GM19463 (cell line): Measurements from ENCODE around the gene TTC29.
"Not testable (repeated sequence)": the region's sequence is repeated elsewhere in the genome, so short reads cannot be mapped to it uniquely, and the experiment has no call there.

ENCODE experiments used
- ATAC-seq: cut with Tn5 transposase; IDR thresholded peaks from one replicate; pipeline ENCODE4 v1.9.1; 2021; ENCODE audit warnings: mild to moderate bottlenecking, moderate library complexity; ENCODE audit not compliant: unreplicated experiment

TTC29 gene

GRCh38 chr4:146857298-146857697 is 88.4 kb downstream of the TTC29 start:
- no peak for ATAC-seq

- ATAC-seq: no peak
Observed at GRCh38 chr4:146855761-146856160, 89.9 kb downstream of the TTC29 start.

DNA sequence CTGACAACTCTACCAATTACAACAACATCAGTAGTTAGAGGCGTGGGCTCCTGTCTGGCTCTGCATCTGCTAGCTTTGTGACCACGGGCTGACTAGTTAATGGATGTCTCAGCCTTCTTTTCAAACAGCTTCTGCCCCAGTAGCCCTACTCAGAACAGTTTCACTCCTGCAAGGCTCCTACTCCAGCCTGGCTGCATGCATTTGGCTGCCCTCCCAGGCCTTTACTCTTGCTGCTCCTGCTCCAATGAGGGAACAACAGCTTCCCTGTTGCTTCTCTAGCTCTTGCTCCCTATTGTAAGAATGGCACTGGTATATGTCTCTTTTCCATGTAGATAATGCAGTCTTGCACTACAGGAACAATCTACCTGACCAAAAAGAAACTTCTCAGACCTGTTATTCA is 93.3 kb downstream of the TTC29 start:
- no peak for ATAC-seq

- no peak for ATAC-seq
Observed at GRCh38 chr4:146847345-146847744, 98.3 kb downstream of the TTC29 start.

DNA sequence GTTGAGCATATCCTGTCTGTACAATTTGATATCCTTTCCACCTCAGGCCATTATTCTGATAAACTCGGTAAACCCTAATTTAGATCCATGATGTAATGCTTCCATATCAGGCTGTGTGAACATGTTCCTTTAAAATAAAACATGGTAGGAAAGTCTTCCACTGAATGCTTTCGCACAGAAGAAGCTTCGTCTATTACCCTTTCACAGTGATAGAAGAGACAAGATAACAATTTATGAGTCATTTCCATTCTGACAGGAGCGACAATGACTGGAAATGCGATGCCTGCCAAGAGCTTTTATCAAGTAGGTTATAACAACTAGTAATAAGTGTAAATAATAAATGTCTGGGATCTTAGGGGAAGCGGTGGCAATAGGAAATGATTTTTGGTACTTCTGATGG is 98.8 kb downstream of the TTC29 start:
- ATAC-seq: no peak

DNA sequence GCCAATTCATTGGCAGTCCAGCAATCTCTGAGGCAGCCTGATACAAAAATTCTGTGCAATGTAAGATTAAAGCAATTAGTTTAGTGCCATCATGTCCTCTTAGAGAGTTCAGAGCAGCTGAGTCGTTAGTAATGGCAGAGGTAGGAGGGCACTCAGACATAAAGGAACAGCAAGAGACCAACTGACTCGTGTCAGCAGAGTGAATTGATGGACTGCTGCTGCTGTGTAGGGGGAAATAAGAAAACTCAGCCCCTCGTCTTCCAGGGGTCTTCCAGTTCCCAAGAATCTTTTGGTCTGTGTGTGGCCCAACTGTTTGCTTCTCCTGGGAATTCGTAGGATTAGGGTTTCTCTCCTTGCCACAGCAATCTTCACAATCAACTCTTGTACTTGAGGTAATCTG is 100.9 kb downstream of the TTC29 start:
- ATAC-seq: no peak

DNA sequence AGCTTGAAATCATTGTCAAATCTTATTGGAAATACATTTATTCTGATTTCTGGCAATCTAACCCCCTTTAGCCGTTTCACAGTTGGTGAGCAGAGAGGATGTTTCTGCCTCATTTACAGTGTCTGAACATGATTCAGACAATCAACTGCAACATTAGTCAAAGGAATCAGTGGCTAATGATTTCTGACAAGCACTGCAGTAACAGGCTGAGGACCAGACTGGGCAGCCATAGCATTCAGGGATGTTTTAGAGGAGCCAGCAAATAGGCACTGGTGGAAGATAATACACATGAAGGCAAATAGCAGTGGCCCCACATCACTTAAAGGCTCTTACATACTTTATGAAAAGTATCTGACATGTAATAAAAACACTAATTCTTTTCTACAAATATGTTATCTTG is 102.8 kb downstream of the TTC29 start:
- no peak for ATAC-seq

- no peak for ATAC-seq
Observed at GRCh38 chr4:146840731-146841130, 104.9 kb downstream of the TTC29 start.

GRCh38 chr4:146835096-146835495 is 110.6 kb downstream of the TTC29 start:
- ATAC-seq: no peak

DNA sequence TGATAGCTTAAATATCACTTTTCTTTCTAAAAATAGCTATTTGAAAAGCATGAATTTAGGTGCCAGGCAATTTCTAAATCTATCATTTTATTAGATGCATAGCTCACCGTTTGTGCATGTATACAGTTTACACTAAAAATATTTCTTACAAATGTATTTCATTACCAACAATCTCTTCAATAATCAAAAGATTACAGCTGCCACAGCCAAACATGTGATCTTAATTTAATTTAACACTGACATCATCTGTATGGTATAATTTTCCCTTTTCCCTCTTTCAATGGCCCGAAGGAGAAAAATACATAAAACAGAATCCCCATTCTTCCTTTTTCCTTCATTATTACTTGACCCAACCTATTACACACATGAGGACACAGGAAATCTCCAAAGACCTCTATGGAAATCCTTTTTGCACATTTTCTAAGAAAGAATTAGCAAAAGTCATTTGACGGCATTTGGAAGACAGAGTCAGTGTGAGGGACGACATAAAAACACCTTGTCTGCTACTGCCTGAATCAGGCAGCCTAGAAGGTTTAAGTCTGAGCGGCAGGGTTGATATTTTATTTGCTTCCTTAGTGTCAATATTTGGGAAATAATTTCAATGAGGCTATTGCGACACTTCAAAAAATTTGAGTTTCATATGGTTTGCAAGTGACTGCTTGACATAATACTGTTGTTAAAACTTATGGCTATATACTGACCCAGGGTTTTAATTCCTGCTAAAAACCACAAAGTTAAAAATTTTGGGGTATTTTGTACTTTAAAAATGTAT is 111.2 kb downstream of the TTC29 start:
- ATAC-seq: no peak

GRCh38 chr4:146833530-146833929 is 112.1 kb downstream of the TTC29 start:
- no peak for ATAC-seq

- ATAC-seq: not testable (repeated sequence)
Observed at GRCh38 chr4:146822980-146823379, 122.7 kb downstream of the TTC29 start.

GRCh38 chr4:146814750-146815149 is 130.9 kb downstream of the TTC29 start:
- ATAC-seq: no peak

DNA sequence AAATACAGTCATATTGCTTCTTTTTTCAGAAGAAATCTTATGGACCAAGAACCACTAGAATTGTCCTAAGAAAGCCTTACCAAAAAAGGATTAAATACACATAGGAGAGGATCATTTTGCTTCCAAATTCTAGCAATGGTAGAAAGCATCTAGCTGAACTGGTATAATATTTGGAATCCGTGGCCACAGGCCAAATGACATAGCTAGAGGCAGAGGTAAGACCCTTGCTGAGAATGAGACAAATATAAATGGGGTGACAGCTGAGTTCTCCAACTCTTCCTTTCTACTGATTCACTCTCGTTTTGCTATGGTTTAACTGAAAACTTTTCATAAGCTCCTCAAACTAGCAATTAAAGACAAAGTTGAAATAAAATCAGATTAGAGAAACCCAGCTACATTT is 150.0 kb downstream of the TTC29 start:
- ATAC-seq: no peak

GRCh38 chr4:146793727-146794126 is 151.9 kb downstream of the TTC29 start:
- no peak for ATAC-seq

GRCh38 chr4:146791439-146791838 is 154.2 kb downstream of the TTC29 start:
- ATAC-seq: no peak

GRCh38 chr4:146790515-146790914 is 155.1 kb downstream of the TTC29 start:
- no peak for ATAC-seq

DNA sequence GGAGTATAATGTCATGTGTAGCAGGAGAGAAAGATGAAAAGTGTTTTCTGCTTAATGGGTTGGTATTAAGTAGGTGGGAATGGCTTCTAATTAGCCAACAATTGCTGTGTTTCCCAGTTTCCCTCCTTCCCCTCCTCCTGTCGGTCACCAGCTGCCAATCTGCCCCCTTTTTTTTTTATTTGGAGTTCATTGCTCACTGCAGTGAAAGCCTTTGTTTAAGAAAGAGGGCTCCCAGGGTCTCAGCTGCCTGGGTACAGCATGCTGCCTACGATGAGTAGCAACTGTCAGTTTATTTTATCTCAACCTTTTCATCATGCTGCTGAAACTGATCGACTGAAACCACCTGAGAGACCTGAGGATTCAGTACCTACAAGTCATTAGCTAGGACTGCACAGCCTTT is 157.9 kb downstream of the TTC29 start:
- ATAC-seq: no peak

GRCh38 chr4:146776691-146777090 is 169.0 kb downstream of the TTC29 start:
- ATAC-seq: no peak

- ATAC-seq: no peak
Observed at GRCh38 chr4:146763560-146763959, 182.1 kb downstream of the TTC29 start.

DNA sequence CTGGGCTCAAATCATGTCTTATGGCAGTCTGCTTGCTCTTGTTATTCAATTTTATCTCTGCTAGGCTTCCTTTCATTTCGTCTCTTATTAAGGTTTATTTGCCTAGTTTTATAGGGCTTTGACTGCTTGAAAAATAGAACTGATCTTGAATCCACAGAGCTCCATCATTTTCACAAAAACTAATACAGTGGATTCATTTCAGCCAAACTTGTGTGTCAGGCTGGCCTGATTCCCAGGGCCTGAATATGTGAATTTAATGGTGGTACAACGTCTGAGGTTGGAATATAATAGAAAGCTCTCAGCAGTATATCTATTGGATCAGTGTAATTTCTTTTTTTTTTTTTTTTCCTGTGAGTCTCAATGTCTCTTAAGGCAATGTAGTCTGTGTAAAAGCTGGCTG is 183.6 kb downstream of the TTC29 start:
- ATAC-seq: no peak

- no peak for ATAC-seq
Observed at GRCh38 chr4:146742416-146742815, 203.2 kb downstream of the TTC29 start.

- ATAC-seq: no peak
Observed at GRCh38 chr4:146739182-146739581, 206.5 kb downstream of the TTC29 start.
